MM.1S (cell line): ENCODE results near the gene SHC2.

Source experiments
- DNase-seq: peaks from one replicate; pipeline ENCODE4 v3.0.0-alpha.2; 2015
- H2AFZ ChIP-seq: fragments of 300-600 bp; sonication (generic); 2 replicates; pipeline ENCODE4 v1.6.0; 2016; ENCODE audit warnings: antibody characterized with exemption, low read length
- H3F3A ChIP-seq: fragments of 300-600 bp; sonication (generic); 2 replicates; pipeline ENCODE4 v1.6.1; 2016; ENCODE audit warnings: mild to moderate bottlenecking, antibody characterized with exemption, low read length, moderate library complexity, mixed read lengths; ENCODE audit not compliant: insufficient read depth
- H3K27ac ChIP-seq: fragments of 300-600 bp; sonication (generic); 2 replicates; pipeline ENCODE4 v1.5.1; 2016; ENCODE audit warnings: mild to moderate bottlenecking, low read length
- H3K27me3 ChIP-seq: fragments of 300-600 bp; sonication (generic); replicated peaks from 2 replicates; pipeline ENCODE4 v1.6.0; 2016; ENCODE audit warnings: low read length; ENCODE audit not compliant: insufficient read depth
- H3K36me3 ChIP-seq: fragments of 300-600 bp; sonication (generic); replicated peaks from 2 replicates; pipeline ENCODE4 v1.6.1; 2016; ENCODE audit warnings: mild to moderate bottlenecking, low read length, mixed read lengths; ENCODE audit not compliant: insufficient read depth
- H3K4me1 ChIP-seq: fragments of 300-600 bp; sonication (generic); 2 replicates; pipeline ENCODE4 v1.6.1; 2016; ENCODE audit warnings: low read length, mixed read lengths
- H3K4me2 ChIP-seq: fragments of 300-600 bp; sonication (generic); 2 replicates; pipeline ENCODE4 v1.6.0; 2016; ENCODE audit warnings: low read depth, low read length
- H3K4me3 ChIP-seq: fragments of 300-600 bp; sonication (generic); 2 replicates; pipeline ENCODE4 v1.5.1; 2016; ENCODE audit warnings: low read length, mixed read lengths
- H3K79me2 ChIP-seq: fragments of 300-600 bp; sonication (generic); 2 replicates; pipeline ENCODE4 v1.6.1; 2016; ENCODE audit warnings: mixed run types, low read length, mixed read lengths
- H3K9ac ChIP-seq: fragments of 300-600 bp; sonication (generic); 2 replicates; pipeline ENCODE4 v1.6.1; 2016; ENCODE audit warnings: low read length, mixed read lengths
- H3K9me2 ChIP-seq: fragments of 300-600 bp; sonication (generic); replicated peaks from 2 replicates; pipeline ENCODE4 v1.6.1; 2016; ENCODE audit warnings: mild to moderate bottlenecking, low read length, mixed read lengths; ENCODE audit not compliant: insufficient read depth
- H3K9me3 ChIP-seq: fragments of 300-600 bp; sonication (generic); replicated peaks from 2 replicates; pipeline ENCODE4 v1.6.1; 2016; ENCODE audit warnings: mild to moderate bottlenecking, low read length, mixed read lengths; ENCODE audit not compliant: insufficient read depth
- H4K20me1 ChIP-seq: fragments of 300-600 bp; sonication (generic); 2 replicates; pipeline ENCODE4 v1.6.1; 2016; ENCODE audit warnings: mild to moderate bottlenecking, low read length, moderate library complexity, mixed read lengths; ENCODE audit not compliant: insufficient read depth
- CTCF ChIP-seq: fragments of 300-600 bp; sonication (generic); IDR thresholded peaks from 2 replicates; pipeline ENCODE4 v1.5.1; 2016; ENCODE audit warnings: antibody characterized with exemption, low read length, mixed read lengths
- EZH2 ChIP-seq: fragments of 300-600 bp; sonication (generic); optimal IDR thresholded peaks from 2 replicates; pipeline ENCODE3; 2017; ENCODE audit warnings: low read depth, mild to moderate bottlenecking, antibody characterized with exemption, low read length, mixed read lengths
- EZH2phosphoT487 ChIP-seq: fragments of 300-600 bp; sonication (generic); IDR thresholded peaks from 2 replicates; pipeline ENCODE4 v1.6.1; 2018; ENCODE audit warnings: antibody characterized with exemption, low read length

SHC2 gene

DNA sequence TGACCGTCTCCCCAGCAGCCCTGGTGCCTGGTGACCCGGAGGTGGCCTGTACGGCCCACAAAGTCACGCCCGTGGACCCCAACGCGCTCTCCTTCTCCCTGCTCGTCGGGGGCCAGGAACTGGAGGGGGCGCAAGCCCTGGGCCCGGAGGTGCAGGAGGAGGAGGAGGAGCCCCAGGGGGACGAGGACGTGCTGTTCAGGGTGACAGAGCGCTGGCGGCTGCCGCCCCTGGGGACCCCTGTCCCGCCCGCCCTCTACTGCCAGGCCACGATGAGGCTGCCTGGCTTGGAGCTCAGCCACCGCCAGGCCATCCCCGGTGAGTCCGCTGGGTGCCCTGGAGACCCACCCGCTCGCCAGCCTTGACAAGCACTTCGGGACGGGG, 37.7 kb upstream of the SHC2 start:
- no peak overlapping the region for H3K4me2 ChIP-seq
- no peak overlapping the region for H3K9ac ChIP-seq
- H3K36me3 ChIP-seq: no peaks in the 10 kb centered on the region
- H3K4me3 ChIP-seq: no peak overlapping the region
- no peaks in the 10 kb centered on the region for H3K9me3 ChIP-seq
- peaks cover 43% of the 10 kb centered on the region for H3K27me3 ChIP-seq
- no peaks in the 10 kb centered on the region for H3K79me2 ChIP-seq
- TF ChIP-seq EZH2 (no peak), EZH2phosphoT487 (no peak), CTCF (no peak)
- H2AFZ ChIP-seq: no peak overlapping the region
- no peak overlapping the region for H3K27ac ChIP-seq
- H3K9me2 ChIP-seq: no peaks in the 10 kb centered on the region
- DNase-seq: no peak
- no peaks in the 10 kb centered on the region for H3K4me1 ChIP-seq
- no peaks in the 10 kb centered on the region for H4K20me1 ChIP-seq
- no peaks in the 10 kb centered on the region for H3F3A ChIP-seq

DNA sequence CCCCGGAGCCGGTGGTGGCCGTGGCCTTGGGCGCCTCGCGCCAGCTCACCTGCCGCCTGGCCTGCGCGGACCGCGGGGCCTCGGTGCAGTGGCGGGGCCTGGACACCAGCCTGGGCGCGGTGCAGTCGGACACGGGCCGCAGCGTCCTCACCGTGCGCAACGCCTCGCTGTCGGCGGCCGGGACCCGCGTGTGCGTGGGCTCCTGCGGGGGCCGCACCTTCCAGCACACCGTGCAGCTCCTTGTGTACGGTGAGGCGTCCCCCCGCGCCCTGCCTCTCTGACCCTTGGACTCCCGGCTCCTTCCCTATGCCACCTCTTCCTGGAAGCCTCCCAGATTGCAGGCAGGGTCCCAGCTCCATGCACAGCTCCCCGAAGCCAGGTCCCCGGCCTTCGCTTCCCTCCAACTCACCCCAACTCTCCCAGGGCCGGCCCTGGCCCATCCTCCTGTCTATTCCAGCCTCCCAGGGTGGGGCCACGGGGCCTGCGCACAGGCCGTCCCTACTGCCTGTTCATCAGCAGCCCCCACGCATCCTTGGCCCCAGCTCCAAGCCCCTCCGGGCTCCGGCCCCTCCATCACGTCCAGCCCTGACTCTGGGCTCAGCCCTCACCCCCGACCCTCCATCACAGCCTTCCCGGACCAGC, 37.2 kb upstream of the SHC2 start:
- DNase-seq: no peak
- Histone ChIP-seq H3K4me3 (no peak overlapping the region), H4K20me1 (no peaks in the 10 kb centered on the region), H3K9ac (no peak overlapping the region), H3K79me2 (no peaks in the 10 kb centered on the region), H3K27ac (no peak overlapping the region), H3F3A (no peaks in the 10 kb centered on the region), H3K36me3 (no peaks in the 10 kb centered on the region), H3K27me3 (peaks cover 40% of the 10 kb centered on the region), H3K9me2 (no peaks in the 10 kb centered on the region), H2AFZ (no peak overlapping the region), H3K9me3 (no peaks in the 10 kb centered on the region), H3K4me1 (no peaks in the 10 kb centered on the region), H3K4me2 (no peak overlapping the region)
- TF ChIP-seq EZH2 (peak; percentile 49), EZH2phosphoT487 (no peak)

DNA sequence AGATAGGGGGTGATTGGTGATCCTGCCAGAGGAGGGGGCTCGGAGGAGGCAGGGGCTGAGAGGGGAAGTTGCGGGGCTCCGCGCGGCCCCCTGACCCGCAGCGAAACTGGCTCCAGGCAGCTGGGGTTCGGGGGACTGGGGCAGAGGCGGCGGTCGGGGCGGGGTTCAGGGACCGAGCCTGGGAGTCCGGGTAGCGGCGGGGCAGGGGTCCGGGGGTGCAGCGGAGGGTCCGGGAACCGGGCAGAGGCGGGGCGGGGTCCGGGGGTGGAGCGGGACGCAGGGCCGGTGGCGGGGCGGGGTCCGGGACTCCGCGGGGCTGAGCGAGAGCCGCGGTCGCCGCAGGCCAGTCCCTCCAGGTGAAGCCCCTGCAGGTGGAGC, 36.6 kb upstream of the SHC2 start:
- no peak for TF ChIP-seq EZH2phosphoT487
- no peak for TF ChIP-seq CTCF
- TF ChIP-seq EZH2: no peak
- no peaks in the 10 kb centered on the region for H3K36me3 ChIP-seq
- H3K27ac ChIP-seq: no peak overlapping the region
- no peaks in the 10 kb centered on the region for H3F3A ChIP-seq
- DNase-seq: no peak
- H3K4me3 ChIP-seq: no peak overlapping the region
- H3K4me1 ChIP-seq: no peaks in the 10 kb centered on the region
- H3K9me2 ChIP-seq: no peaks in the 10 kb centered on the region
- peaks cover 35% of the 10 kb centered on the region for H3K27me3 ChIP-seq
- H4K20me1 ChIP-seq: no peaks in the 10 kb centered on the region
- no peak overlapping the region for H2AFZ ChIP-seq
- H3K9ac ChIP-seq: no peak overlapping the region
- H3K79me2 ChIP-seq: no peaks in the 10 kb centered on the region
- no peaks in the 10 kb centered on the region for H3K9me3 ChIP-seq
- H3K4me2 ChIP-seq: no peak overlapping the region

GRCh38 chr19:496986-497385, 36.2 kb upstream of the SHC2 start:
- DNase-seq: no peak
- Histone ChIP-seq H3K4me1 (no peaks in the 10 kb centered on the region), H3K79me2 (no peaks in the 10 kb centered on the region), H3F3A (no peaks in the 10 kb centered on the region), H3K9ac (no peak overlapping the region), H2AFZ (no peak overlapping the region), H3K9me2 (no peaks in the 10 kb centered on the region), H3K27me3 (peaks cover 30% of the 10 kb centered on the region), H4K20me1 (no peaks in the 10 kb centered on the region), H3K4me2 (no peak overlapping the region), H3K4me3 (no peak overlapping the region), H3K27ac (no peak overlapping the region), H3K36me3 (no peaks in the 10 kb centered on the region), H3K9me3 (no peaks in the 10 kb centered on the region)
- TF ChIP-seq EZH2phosphoT487: no peak
- no peak for TF ChIP-seq CTCF
- no peak for TF ChIP-seq EZH2
